NCI-H345 (cell line): ENCODE measurements around the gene RPS6KC1.
"Not testable (repeated sequence)": the region's sequence is repeated elsewhere in the genome, so short reads cannot be mapped to it uniquely, and the experiment has no call there.

Source experiments
- DNase-seq: peaks from one replicate; lab custom pipeline; 2025; lab: John Stamatoyannopoulos, UW

The RPS6KC1 gene, protein sequence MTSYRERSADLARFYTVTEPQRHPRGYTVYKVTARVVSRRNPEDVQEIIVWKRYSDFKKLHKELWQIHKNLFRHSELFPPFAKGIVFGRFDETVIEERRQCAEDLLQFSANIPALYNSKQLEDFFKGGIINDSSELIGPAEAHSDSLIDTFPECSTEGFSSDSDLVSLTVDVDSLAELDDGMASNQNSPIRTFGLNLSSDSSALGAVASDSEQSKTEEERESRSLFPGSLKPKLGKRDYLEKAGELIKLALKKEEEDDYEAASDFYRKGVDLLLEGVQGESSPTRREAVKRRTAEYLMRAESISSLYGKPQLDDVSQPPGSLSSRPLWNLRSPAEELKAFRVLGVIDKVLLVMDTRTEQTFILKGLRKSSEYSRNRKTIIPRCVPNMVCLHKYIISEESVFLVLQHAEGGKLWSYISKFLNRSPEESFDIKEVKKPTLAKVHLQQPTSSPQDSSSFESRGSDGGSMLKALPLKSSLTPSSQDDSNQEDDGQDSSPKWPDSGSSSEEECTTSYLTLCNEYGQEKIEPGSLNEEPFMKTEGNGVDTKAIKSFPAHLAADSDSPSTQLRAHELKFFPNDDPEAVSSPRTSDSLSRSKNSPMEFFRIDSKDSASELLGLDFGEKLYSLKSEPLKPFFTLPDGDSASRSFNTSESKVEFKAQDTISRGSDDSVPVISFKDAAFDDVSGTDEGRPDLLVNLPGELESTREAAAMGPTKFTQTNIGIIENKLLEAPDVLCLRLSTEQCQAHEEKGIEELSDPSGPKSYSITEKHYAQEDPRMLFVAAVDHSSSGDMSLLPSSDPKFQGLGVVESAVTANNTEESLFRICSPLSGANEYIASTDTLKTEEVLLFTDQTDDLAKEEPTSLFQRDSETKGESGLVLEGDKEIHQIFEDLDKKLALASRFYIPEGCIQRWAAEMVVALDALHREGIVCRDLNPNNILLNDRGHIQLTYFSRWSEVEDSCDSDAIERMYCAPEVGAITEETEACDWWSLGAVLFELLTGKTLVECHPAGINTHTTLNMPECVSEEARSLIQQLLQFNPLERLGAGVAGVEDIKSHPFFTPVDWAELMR

DNA sequence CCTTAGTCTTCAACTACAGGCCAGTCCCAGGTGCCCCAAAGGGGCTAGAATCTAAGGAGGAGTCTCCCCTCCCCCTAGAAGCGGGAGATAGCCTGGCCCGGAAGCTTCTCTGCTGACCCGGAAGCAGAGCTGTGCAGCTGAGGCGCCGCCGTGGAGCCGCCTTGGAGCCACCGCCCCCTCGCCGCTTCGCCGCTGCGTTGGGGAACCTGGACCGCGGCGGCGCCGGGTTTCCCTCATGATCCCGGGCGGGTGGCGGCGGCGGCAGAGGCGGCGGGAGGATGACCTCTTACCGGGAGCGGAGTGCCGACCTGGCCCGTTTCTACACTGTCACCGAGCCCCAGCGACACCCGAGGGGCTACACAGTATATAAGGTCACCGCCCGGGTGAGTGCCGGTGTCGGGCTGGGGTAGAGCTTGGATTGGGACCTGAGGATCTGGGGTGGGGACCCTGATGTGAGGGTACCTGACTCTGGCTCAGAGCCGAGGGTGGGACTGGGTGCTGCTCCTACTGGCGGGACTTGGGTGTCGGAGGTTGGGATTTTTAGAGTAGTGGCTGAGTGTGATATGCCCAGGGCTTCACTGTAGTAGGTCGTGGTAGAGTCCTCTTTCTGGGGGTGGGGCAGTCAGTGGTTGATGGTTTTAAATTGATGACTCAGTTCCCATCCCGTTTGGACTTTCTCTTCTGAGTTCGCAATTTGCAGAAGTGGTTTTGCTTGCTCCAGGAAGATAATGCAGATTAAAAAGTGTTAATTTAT lies at the start of gene RPS6KC1:
TSS of gene RPS6KC1 (plus strand) at position 115 of the 754 bp plus-strand sequence. CDS start at position 279, 164 bp downstream.
- peak; percentile 86 for DNase-seq

DNA sequence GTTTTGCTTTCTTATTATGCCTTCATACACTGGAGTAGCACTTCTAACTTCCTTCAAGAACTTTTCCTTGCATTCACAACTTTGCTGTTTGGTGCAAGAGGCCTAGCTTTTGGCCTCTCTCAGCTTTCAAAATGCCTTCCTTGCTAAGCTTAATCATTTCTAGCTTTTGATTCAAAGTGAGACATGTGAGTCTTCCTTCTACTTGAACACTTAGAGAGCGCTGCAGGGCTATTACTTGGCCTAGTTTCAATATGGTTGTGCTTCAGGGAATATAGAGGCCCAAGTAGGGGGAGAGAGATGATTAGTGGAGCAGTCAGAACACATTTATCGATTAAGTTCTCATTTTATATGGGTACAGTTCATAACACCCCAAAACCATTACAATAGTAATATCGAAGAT lies 47.8 kb upstream of the RPS6KC1 start:
- no peak for DNase-seq

DNA sequence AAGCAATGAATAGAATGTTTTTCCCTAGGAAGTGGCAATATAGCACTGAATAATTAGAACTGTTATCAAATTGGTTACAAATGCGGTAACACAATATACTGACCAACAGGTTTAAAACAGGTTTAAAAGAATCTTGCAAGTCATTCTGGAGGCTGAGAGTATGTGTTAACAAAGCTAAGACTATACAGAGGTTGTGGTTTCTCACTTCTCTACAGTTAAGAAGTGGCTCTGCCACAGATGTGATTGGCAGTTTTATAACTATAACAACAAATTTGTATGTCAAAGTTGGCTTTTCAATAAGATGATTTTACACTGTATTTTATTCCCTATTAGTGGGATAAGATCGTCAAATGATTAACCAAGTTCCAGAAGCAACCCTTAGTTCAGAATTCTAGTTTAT lies 42.5 kb upstream of the RPS6KC1 start:
- no peak for DNase-seq

DNA sequence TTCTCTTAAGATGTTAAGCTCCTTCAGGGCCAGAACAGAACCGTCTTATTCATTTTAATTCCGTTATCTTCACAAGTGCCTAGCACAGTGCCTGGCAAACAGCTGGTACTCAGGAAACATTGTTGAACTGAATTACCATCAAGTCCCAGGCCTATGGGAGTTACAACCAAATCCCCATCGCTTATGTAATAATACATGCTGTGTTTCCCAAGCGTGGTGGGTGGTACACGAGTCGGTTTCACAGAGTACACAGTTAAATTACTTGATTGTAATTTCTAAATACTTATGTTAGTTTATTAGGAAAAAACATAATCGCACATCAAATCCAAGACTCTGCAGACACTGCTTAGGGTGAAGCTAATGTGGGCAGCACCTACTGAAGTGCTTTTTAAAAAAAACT lies 36.4 kb upstream of the RPS6KC1 start:
- DNase-seq, result no peak

DNA sequence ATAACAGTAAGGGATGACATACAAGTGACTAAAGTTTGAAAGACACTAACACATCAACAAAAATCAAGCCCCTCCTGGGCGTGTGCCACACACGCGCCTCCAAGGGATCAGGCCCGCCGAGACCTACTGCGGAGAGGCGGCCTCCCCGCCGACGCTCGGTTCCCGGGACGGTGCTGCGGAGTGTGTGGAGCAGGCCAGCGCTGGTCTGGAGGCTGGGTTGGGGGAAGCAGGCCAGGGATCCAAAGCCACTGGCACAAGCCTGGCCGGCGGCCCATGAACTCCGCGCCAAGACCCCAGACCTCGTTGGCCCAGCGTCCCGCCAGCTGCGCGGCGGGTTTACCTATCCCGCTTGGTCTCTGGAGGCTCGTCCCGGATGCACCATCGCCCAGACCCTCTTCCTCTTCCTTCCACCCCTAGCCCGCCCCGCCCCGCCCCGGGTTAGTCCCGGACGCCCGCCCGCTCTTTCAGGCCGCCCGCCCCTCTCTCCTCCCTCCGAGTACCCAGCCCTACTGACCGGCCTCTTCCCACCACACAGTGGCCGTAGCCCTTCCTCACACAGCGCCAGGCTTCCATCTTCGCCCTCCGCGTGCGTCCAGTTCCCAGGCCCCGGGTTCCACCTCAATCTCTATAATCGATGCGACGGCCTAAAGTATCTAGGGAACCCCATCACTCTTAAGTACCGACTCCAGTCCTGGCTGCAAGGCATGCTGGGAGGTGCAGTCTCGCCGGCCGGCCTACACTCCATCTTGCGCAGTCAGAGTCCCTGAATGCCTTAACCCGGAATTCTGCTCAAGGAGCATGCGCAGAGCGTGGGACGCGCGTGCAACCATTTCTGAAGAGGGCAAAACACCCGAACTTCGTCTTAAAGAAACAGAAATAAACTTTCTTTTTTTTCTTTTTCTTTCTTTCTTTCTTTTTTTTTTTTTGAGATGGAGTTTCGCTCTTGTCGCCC lies 35.7 kb upstream of the RPS6KC1 start, which contains the start of gene ANGEL2:
TSS of gene ANGEL2 (minus strand) at position 769 of the 952 bp plus-strand sequence. CDS start at position 573, 196 bp downstream.
- peak; percentile 97 for DNase-seq

DNA sequence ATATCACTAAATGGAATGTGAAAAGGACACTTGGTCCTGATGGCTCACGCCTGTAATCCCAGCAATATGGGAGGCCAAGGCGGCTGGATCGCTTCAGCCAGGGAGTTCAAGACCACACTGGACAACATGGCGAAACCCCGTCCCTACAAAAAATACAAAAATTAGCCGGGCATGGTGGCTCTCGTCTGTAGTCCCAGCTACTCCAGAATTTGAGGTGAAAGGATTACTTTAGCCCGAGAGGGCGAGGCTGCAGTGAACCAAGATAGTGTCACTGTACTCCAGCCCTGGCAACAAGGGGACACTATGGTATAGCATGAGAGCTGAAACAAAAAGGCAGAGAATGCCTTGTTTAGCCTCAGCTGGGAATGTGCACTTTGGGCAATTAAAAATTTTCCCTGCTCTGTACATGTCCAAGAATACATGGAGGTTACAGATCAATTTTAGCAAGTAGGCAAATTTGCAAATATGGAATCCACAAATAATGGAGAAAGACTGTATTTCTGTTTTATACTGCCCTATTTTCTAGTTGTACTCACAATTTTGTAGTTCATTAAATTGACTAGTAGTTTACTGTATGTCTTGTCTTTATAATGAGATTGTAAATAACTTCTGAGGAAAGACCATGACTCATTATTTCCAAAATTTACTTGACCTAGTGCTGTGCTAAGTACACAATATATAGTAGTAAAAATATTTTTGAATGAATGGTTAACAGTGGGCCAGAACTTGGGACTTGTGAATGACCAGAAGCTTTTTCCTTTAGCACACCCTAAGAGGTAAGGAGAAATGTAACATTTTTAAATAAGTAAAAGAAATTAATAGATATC lies 33.4 kb upstream of the RPS6KC1 start:
- no peak for DNase-seq

DNA sequence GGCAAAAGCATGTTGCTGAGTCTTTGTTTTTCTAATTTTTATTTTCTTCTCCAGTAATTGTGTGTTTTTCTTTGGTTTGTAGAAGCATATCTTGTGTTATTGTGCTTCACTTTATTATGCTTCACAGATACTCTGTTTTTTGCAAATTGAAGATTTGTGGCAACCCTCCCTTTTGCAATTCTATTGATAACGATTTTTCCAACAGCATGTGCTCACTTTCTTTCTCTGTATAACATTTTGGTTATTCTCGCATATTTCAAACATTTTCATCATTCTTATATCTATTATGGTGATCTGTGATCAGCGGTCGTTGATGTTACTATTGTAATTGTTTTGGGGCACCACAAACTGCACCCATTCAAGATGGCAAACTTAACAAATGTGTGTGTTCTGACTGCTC lies 31.6 kb upstream of the RPS6KC1 start:
- no peak for DNase-seq

DNA sequence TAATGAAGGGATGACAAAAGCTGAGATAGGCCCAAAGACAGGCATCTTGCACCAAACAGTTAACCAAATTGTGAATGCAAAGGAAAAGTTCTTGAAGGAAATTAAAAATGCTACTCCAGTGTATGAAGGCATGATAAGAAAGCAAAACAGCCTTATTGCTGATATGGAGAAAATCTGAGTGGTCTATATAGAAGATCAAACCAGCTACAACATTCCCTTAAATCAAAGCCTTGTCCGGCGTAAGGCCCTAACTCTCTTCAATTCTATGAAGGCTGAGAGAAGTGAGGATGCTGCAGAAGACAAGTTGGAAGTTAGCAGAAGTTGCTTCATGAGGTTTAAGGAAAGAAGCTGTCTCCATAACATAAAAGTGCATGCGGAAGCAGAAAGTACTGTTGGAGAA lies 31.0 kb upstream of the RPS6KC1 start:
- no peak for DNase-seq

DNA sequence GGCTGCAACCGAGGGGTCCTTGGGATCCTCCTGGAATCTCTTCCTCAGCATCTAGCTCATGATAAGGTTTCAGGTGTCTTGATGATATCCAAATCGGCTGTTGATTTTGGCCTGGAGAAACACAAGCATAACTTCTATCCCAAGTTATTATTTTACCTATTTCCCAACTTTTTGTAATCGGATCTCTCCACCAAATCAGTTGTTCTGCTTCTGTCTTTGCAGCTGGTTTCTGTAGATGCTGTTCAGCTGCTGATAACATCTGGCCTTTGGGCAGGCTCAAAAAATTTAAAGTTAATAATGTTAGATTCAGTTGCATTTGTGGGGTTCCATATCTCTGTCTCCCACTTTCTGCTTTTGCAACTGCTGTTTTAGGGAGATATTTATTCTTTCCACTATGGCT lies 24.0 kb upstream of the RPS6KC1 start:
- not testable (repeated sequence) for DNase-seq

DNA sequence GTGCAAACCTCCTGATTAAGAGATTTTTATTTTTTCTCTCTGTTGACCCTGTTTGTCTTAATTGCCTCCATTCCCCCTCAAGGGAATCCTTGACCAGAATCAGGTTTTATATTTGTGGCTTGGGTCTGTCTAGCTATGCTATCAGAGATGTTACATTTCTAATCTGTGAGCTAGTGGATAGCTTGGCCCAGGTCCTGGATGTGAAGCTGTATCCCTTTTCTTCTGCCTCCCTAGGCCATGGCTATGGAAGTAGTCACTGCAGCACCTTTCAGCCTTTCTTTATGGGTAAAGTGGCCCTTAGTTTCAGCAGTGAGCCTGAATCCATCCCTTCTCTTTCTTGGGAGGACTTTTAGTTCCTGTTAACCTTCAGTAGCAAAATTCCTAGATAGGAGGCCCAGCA lies 18.4 kb upstream of the RPS6KC1 start:
- DNase-seq, result no peak

DNA sequence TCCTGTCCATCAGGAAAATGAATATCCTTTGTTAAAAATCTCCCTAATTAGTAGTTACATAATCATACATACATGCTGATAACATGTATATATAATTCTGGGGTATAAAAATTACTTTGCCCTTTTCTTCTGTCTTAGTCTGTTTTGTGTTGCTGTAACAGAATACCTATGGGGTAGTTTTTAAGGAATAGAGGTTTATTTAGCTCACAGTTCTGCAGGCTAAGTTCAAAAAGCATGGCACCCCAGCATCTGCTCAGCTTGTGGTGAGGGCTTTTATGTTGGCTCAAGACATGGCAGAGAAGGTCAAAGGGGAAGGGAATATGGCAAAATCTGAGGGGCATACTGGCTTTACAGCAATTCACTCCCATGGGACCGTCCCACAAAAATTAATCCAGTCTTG lies 16.3 kb upstream of the RPS6KC1 start:
- DNase-seq, result no peak

DNA sequence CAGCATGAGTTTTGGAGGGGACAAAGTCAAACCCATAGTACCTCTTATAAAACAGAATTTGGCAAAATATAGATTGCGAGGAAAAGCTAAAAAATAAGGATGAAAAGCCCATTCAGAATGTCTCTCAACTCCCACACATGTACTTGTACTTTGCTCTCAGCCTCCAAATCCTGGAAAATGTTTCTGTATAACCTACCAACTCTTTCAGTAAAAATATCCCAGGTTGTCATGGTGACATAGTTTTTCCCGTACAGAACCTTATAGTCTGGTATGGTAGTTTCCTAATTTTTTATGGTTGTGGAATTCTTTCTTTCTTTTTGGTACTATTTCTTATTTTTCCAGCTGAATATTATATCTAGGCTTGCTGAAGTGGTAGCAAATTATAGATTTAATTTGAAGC lies 15.5 kb upstream of the RPS6KC1 start:
- no peak for DNase-seq

DNA sequence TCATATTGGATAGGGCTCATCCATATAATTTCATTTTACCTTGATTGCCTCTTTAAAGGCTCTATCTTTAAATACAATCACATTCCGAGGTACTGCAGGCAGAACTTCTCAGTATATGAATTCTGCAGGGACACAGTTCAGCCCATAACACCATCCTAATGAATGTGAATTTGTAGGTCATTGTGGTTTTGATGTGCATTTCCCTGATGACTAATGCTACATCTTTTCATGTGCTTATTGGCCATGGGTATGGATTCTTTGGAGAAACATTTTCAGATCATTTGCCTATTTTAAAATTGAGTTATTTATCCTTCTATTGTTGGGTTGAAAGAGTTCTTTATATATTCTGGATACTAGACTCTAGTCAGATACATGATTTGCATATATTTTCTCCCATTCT lies 9.6 kb upstream of the RPS6KC1 start:
- DNase-seq, result no peak

DNA sequence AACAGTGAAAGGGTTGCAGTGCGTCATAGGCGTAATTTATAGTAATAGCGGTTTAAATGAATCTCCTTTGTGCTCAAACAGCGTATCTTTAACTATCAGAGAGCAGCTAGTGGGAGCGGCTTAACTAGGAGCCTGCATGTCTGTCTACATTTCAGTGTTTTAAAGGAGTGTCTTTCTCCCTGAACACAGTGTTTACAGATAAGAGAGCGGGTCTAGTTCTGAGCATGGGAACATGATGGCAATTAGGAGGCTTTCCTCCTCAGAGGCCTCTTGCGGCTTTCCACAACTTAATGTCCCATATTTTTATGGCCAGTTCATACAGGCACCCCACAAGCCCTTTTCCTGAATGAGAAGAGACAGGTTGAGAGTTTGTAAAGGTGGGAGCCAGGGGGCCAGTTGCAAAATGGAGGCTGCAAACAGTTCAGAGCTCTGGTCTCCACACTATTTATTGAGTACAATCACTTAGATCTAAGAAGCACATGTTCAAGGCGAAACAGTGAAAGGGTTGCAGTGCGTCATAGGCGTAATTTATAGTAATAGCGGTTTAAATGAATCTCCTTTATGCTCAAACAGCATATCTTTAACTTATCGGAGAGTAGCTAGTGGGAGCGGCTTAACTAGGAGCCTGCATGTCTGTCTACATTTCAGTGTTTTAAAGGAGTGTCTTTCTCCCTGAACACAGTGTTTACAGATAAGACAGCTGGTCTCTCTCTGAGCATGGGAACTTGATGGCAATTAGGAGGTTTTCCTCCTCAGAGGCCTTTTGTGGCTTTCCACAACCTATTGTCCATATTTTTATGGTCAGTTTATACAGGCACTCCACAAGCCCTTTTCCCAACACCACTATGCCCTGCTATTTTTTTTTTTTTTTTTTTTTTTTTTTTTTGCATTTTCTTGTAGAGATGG lies 5.5 kb upstream of the RPS6KC1 start:
- not testable (repeated sequence) for DNase-seq

DNA sequence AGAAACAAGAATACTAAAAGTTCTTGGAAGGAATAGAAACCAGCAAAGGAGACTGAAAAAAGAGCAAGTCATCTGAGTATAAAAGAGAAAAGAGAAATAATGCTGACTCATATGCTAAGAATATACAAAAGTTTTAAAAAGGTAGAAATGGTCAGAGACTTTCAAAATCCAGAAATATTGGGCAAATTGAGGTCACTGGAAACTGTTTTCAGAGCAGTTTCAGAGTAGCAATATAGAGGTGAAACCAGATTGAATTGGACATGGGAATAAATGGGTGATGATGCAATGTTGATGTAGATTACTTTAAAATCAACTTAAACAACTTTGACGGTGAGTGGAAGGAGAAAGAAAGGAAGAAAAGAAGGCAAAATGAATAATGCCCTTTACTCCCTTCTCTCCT lies 1.8 kb upstream of the RPS6KC1 start:
- DNase-seq, result no peak

DNA sequence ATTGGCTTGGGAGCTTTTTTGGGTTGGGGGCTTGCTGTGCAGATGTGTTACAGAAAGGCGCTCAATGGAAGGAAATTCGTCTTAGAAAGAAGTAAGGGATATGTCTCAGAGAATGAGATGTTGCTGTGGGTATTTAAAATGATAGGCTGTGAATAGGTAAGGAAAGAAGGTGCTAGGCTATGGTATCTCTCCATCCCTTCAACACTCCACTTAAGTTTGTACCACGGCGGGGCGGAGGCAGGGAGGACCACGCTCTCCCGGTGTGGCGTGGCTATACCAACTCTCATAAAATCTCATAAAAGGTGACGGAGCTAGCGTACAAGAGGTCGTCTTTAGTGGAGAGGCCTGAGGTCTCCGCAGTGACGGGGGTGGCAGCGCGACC lies 305 bp upstream of the RPS6KC1 start:
- no peak for DNase-seq

DNA sequence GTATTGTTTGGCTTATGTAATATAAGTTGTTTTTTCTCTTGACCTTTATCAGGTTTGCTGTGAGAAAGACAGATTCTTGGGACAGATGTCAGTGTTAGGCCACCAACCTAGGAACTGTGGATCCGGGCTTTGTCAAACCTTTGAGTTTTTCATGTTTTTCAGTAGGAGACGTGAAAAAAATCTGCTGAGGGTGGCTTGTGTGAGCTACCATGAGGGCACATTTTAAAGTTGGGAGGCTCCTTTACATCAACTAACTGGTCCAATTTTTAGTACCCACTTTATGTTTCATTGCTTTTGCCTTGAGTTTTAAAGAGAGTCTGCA lies 801 bp downstream of the RPS6KC1 start:
- DNase-seq, result no peak

DNA sequence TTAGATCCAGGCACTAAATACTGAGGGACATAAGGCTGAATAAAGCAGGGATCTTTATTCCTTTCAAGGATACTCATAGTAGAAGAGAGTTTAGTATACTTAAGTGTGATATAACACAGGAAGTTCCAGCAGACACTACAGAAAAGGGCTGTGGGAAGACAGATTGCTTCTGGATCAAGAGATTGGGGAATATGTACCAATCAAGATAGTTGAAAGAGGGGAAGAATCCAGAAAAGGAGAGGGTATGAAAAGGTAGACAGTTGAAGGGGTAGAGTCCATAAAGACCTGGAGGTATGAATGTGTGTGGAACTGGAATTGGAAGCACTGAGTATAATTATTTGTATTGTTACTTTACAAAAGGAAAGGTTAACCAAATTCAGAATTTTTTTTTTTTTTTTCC lies 2.4 kb downstream of the RPS6KC1 start:
- DNase-seq, result no peak

DNA sequence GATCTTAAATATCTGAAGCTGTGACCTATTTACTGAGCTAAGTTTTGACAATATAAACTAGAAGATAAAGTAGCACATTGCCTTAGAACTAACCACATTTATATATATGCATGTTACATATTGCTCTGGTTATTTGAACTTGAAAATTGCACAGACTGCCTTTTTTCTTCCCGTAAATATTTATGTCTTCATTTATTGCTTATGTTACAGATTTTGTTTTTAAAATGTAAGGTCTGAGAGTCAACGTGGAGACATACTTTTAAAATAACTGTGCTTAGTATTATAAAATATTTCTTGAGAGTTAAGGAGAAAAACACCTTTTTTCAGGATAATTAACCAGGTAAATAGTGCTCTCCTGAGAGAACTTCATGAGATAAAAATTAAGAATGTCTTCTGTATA lies 3.1 kb downstream of the RPS6KC1 start:
- DNase-seq, result no peak
